HG03039 (cell line): ENCODE results near the gene ATXN1.
"Not testable (repeated sequence)": the region's sequence is repeated elsewhere in the genome, so short reads cannot be mapped to it uniquely, and the experiment has no call there.

Experiments
- ATAC-seq: cut with Tn5 transposase; IDR thresholded peaks from one replicate; pipeline ENCODE4 v1.9.1; 2021; ENCODE audit warnings: mild to moderate bottlenecking, moderate library complexity; ENCODE audit not compliant: unreplicated experiment

Gene ATXN1

DNA sequence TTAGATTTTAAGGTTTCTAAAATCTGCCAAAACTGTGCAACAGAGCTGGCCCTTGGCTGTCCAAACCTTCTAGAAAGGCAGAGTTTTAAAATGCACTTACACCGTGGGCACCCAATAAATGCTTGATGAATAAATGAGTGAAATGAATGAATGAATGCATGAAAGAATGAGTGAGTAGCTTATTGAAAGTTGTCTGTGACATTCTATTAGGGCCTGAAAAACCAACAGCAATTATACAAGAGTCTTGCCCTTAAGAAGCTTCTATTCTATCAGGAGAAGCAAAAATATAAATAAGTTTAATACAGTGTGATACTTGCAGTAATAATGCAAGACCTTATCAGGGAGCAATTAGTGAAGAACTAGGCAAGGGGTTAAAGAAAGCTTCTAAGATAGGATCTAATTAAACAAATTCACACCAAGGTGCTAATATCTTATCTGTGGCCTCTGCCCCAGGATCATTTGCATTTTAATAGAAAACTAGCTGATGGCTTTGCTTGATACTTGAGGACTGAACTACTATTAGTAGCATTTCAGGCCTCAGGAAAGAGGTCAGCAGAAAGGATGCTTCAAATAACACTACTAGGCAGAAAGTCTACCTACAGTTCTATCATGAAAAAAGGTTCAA, 292.2 kb downstream of the ATXN1 start:
- no peak for ATAC-seq

DNA sequence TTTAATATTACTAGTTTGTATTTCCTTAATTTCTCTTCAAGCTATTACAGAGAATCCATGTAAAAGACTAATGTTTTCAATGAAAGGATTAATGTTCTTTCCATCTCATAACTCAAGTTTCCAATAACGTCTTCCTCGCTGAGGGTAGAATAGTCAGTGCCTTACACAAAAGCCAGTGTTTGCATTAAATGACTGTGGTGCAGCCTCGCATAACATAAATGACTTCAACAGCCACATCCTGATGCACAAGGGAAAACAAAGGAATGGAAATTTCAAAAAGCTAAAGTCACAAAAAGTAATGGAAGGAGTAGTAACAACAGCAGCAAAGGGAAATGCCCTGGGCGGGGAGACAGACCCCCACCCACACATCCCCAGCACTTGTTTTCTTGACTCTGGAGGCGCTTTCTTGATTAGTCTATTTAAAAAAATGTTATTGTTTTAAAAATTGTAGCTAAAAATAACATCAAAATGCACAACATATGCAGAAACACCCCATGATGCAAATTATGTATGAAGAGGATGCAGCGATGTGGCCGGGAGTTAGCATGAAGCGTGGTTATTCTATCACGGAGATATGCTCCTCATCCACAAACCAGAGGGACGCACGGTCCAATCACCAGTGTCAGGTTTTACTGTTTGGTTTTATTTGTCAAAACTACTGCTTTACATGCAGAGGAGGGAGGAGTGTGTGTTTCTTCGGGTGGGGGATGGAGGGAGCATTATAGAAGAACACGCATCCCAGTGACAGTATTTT, 294.3 kb downstream of the ATXN1 start:
- ATAC-seq = no peak

DNA sequence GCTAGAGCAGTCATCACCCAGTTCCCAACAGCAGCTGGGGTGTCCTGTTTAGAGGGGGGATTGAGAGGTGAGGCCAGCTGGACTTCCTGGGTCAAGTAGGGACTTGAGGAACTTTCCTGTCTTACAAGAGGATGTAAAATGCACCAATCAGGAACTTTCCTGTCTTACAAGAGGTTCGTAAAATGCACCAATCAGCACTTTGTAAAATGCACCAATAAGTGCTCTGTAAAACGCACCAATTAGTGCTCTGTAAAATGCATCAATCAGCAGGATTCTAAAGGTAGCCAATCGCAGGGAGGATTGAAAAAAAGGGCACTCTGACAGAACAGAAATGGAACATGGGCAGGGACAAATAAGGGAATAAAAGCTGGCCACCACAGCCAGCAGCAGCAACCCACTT, 297.2 kb downstream of the ATXN1 start:
- ATAC-seq = no peak

DNA sequence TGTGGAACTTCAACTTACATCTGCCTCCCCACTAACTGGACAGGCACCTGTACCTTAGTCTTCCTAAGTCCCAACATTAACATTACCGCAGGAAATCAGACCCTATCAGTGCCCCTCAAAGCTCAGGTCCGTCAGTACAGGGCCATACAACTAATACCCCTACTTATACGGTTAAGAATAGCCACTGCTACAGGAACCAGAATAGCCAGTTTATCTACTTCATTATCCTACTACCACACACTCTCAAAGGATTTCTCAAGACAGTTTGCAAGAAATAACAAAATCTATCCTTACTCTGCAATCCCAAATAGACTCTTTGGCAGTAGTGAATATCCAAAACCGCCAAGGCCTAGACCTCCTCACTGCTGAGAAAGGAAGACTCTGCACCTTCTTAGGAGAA, 298.0 kb downstream of the ATXN1 start:
- ATAC-seq = not testable (repeated sequence)

DNA sequence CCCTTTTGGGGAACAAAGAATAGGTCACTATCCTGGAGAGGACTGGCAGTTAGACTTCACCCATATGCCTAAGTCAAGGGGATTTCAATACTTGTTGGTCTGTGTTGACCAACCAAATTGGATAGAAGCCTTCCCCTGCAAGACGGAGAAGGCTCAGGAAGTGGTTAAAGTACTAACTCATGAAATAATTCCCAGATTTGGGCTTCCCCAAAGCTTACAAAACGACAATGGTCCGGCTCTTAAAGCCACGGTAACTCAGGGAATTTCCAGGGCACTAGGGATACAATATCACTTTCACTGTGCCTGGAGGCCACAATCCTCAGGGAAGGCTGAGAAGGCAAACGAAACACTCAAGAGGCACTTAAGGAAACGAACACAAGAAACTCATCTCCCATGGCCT, 299.8 kb downstream of the ATXN1 start:
- ATAC-seq = no peak

DNA sequence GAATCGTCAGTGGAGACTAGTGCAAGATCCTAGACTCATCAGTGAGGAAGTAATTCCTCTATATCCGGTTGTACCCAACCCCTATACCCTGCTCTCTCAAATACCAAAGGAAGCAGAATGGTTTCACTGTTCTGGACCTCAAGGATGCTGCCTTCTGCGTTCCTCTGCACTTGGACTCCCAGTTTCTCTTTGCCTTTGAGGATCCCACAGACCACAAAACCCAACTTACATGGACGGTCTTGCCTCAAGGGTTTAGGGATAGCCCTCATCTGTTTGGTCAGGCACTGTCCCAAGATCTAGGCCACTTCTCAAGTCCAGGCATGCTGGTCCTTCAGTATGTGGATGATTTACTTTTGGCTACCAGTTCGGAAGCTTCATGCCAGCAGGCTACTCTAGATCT, 301.8 kb downstream of the ATXN1 start:
- not testable (repeated sequence) for ATAC-seq

DNA sequence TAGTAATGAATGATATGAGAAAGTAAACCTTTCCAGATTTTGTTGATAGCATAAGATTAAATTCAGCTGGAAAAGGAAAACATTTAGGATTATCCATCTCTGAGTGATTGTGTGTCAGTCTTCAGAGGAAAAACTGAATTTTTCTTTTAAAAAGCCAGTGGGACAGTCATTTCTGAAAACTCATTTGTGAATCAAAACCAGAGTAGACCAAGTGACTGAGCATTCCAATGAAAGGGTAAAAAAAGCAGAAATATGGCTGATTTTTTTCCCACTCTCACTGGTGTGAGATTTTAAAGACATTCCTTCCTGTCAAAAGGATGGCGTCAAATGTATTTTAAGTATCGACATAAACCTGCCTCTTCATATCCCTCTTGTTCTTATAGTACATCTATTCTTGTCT, 308.9 kb downstream of the ATXN1 start:
- ATAC-seq = no peak

DNA sequence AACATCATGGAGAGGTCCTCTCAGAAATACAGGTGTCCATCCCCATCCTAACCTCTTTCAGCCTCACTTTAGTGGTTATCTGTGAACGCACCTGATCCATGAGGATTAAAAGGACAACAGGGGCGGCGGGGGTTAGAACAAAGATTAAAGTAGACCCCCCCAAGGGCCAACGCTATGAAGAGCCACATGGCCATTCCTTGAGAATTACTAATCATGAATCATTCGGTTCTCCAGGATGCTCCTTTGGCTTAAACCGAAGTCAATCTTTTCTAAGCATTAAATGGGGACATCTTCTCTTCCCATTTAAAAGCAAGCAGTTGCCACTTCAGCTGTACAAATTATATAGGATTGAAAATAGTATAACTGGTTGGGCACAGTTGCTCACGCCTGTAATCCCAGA, 310.4 kb downstream of the ATXN1 start:
- ATAC-seq = no peak

DNA sequence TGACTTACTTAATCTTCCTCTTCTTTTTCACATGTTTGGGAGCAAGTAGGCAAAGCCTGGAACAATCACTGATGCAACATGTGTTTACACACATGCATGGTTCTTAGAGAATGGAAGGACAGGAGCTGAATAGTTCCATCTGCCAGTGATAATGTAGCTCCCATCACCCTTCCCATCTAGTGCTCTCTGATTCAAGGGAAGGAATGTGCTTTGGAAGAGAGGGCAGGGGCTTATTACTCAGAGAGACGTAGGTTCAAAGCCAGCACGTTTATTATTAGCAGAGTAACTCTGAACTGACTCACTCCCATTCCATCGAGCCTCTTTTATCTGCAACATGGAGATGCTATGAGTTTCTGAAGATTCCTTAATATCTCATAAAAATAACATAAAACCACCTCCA, 311.0 kb downstream of the ATXN1 start:
- ATAC-seq = no peak

DNA sequence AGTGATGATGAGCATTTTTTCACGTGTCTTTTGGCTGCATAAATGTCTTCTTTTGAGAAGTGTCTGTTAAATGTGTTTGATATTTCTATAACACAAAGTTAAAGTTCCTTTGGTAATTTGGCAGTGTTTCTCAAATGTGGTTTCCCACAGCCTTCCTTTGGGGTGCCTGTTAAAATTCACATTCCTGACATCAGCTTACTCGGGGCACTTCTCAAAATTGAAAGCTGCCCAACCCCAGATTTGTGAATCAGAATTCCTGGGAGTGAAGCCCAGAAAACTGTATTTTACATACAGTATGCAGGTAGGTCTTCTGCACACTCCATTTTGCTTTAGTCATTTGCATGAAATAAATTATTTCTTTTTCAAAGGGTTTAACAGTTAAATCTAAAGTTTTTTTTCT, 315.0 kb downstream of the ATXN1 start:
- no peak for ATAC-seq

DNA sequence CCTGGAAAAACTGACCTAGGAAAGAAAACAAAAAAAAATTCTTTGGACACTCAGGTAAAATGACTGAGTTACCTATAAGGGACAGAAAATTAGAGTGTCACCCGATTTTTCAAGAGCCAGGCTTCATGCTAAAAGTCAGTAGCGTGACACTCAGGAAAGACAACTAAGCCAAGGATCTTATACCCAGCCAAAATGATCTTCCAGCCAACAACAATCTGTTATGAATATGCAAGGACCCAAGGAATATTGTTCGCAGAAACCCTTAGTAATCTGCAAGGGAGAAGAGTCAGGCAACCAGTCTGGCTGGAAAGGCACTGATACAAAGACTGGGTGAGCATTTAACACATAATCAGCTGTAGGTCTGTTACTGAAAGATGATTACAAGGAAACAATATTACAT, 319.2 kb downstream of the ATXN1 start:
- ATAC-seq = no peak

DNA sequence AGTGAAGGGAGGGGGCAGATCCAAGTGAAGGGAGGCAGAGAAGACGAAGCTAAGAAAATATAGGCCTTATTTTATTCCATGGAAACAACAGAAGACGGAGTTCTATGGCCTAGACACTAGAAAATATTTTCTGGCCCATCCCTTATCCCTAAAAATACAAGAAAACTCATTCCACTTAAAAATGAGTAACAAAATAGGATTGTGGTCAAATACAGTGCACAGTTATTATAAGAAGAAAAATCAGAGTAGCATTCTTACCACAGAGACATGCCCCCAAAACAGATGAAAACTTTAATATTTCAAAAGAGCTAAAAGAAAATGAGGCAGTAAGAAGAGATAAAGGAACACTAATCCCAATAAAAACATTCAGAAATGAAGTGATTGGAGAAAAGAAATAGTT, 320.0 kb downstream of the ATXN1 start:
- ATAC-seq = no peak

DNA sequence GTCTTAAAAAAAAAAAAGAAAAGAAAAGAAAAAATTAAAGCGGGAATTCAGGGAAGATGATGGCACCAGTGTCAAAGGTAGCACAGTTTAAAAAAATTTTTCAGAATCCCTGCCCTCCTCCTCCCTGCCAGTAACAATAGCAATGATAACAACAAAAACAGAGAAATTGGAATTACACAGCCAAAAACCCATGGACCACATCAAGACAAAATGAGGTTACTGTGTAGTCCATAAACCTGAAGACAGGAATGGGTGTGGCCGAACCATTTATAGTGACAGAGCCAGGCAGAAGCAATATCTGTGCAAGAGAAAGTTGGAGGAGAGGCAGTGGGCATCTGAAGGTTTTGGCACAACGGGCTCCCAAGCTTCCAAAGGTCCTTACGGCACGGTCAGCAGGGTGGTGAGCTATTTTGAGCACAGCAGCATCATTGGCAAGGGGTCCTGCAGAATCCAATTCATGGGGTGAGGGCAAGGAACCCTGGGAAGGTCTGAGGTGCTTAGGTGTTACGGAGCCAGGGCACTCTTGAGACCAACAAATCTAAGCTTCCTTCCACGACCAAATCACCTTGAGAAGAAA, 320.5 kb downstream of the ATXN1 start:
- ATAC-seq = no peak

DNA sequence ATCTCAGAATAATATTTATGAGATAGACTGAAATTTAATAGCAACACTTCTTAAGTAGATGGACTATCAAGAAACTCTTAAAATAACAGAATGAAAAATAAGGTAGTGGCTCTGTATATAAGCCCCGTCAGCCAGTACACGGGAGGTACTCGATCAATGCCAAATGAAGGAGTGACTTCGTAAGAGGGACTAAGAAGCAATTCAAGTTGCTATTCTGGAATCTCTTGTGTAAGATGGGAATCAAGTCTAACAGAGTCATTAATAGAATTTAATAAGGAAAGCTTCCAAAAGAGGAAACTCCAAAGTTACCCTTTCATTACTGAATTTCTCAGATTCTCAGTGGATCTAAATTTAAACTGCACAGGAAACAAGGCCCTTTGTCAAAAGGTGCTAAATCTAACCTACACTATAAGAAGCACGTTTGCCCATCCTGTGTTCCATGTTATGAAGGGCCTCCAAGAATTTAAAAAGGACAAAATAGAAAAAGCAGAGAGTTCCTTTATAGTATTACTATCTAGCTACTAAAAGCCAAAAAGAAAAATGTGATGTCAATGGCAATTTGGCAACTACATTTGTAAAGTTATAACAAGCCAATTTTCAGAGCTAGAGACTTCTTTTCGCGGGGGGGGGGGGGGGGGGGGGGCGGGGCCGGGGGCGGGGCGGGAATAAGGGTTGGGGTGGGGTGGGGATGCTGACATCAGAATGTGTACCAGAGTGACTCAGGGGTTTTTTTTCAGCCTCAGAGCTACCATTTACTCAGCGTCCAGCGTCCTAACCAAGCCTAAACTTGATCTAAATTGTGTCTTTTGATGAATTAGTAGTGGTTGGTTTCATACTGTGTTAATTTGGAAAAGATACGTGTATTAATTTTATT, 322.3 kb downstream of the ATXN1 start:
- ATAC-seq = no peak

DNA sequence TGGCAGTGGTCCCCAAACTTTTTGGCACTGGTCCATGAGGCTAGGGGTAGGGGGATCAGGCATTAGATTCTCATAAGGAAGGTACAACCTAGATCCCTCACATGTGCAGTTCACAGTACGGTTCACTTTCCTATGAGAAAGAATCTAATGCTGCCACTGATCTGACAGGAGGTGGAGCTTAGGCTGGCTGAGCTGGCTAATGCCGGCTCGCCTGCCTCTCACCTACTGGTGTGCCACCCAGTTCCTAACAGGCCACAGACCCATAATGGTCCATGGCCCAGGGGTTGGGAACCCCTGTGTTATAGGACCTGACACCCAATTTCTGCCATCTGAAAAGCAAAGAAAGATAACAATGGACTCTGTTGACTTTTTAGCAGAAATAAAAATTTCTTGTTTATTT, 323.3 kb downstream of the ATXN1 start:
- no peak for ATAC-seq

DNA sequence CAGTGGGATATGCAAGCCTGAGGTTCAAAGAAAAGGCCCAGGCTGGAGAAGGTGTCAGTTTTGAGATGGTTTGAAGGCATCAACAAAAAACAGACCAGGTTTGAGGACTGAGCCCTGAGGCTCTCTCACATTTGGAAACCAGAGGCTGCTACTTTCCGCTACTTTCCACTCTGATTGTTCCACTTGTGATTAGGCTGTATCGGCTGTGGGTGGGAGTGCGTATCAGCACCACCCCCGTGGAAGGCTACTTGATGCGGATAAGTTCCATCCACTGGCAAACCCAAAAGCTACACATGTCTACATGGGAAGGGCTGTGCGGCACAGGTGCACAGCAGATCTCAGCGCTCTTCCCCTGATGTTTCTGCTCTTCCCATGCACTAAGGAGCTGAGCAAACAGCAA, 324.2 kb downstream of the ATXN1 start:
- no peak for ATAC-seq

DNA sequence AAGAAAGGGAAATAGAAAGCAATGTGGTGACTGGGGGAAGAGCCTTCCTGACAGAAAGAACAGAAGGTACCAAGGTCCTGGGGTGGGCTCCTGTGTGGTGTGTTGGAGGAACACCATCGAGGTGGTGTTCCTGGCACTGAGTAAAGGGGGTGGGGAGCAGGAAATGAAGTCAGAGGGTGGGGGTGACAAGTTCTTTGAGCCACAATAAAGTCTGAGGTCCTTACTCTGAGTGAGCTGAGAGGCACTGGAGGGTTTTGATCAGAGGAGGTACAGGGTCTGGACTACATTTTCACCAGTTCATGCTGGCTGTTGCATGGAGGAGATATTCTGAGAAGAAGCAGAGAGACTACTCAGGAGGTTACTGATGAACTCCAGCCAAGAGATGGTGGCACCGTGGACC, 324.7 kb downstream of the ATXN1 start:
- no peak for ATAC-seq

DNA sequence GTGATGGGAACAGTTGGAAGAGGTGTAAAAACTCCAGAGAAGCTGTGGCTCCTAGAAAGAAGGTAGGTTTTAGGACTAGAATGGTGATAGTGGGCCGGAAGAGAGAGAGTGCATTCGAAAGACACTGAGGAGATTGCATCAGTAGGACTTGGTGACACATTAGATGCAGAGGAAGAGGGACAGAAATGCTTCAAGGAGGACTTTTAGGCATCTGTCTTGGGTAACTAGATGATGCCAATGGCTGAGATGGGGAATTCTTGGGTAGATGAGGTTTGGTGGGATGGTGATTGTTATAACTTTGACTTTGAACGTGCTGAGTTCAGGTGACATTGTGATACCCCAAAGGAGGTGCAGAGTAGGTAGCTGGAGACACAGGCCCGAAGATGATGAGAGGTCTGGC, 326.4 kb downstream of the ATXN1 start:
- ATAC-seq = no peak

DNA sequence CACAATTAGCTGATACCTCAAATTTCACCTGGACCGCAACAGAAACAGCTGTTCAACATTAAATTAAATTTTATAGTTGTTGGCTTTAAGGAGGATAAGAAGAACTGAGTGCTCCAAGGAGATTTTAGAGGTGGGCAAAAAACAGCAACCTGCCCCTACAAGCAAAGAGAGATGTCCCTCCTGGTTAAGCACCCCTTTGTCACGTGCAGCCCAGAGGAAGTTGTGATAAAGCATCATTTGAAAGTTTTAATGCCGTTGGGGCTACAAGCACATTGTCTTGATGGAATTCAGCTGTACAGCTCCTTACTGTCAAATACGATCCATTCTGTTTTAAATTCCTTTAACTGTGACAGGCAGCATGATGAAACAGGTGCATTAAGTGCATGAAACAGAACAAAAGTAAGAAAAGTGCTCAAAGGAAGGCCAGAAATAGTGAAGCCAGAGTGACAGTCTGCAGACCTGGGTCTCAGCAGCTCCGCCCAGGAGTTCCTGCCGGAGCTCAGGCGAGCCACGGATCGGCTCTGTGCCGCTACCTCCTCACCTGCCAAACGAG, 327.8 kb downstream of the ATXN1 start:
- ATAC-seq = no peak

DNA sequence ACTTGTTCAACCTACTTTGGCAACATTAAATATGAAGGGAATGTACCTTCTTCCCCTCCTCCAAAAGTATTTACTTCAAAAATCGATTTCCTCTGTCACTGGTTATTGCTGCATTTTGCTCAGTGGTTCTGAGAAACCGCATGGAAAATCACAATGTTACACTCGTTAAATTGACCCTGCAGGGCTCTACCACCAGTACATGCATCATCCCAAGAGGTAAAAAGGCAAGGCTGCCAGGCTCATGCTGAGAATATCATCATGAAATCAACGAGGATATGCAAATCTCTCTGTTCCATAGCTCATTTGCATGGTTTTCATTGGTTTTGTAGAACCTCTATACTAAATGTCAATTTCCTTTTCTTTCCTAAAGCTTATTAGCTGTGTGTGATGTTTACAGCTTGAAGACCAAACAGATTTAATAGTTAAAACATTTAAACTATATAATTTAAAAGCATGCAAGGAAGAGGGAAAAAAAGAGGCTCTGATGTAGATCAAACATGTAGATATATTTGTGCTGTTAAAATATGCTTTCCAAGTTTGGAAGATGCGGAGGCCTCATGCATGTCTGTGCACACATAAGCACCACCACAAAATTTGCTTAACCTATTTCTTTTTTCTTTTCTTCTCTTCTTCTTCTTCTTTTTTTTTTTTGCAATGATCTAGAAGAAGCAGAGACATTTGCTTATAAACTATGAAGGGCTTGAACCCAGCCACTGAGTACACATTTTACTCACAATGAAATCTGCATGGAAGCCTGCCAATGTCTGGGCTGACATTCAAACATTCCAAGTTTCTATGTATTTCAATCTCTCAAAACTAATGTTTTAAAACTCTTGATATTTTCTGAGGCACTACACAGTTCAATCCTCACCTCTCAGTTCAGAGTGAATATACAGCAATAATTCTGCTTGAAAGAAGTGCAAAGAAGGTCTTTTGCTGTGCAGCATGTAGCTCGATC, 328.9 kb downstream of the ATXN1 start:
- ATAC-seq = no peak
